Stimulated activated CD8-positive, alpha-beta memory T cell treated with anti-CD3 and anti-CD28 coated beads, Interleukin-15, amount 100 ng/mL, for 1 hour (primary cell): Measurements from ENCODE around the gene SORBS1.
A peak's percentile ranks its signal among the peaks of the same experiment; 100 is the strongest.

Experiments
- DNase-seq: peaks from one replicate; pipeline ENCODE4 v3.0.0-alpha.2; 2020; ENCODE audit warnings: low read depth

Gene SORBS1

GRCh38 chr10:95561177-95561863 is at the start of gene SORBS1:
TSS of gene SORBS1 (minus strand) at chr10:95561371. CDS start at chr10:95441135, 120,236 bp downstream.
- peak; percentile 62 for DNase-seq

- DNase-seq: no peak
Measured at GRCh38 chr10:95610727-95611126, 49.6 kb upstream of the SORBS1 start.

DNA sequence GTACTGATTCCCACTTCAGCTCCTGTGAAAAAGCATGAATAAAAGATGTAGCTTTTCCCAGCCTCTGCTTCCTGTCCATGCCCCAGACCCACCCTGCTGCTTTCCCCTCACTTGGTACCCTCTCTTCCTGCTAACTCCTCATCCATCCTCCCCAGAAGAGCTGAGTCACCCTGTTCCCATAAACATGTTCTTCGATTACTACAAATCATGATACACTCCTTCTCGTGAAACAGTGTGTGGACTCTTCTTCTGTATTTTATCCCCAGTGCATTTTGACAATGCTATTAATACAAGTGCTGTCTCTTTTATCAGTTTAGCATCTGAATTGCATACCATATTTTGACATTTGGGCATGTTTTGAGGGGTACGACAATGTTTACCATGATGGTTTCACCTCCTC is 45.8 kb upstream of the SORBS1 start:
- DNase-seq: no peak

DNA sequence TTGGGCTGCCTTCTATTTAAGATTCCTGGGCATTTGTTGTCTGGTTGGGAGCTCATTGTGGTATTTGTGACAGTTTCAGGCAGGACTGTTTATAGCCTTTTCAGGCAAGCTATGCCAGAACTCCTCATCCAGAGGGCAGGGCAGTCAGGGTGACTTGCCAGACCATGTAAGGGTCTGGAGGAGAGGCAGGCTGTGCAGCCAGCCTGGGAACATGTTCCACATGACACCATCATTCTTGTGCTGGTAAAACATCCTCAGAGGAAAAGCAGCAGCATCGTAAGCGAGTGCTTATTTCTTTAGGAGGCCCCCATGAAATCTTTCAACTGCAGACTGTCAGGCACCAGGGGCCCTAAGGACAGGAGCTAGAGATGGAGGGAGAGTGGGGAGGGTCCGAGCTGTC is 44.0 kb upstream of the SORBS1 start:
- no peak for DNase-seq

- no peak for DNase-seq
Measured at GRCh38 chr10:95604630-95605029, 43.5 kb upstream of the SORBS1 start.

DNA sequence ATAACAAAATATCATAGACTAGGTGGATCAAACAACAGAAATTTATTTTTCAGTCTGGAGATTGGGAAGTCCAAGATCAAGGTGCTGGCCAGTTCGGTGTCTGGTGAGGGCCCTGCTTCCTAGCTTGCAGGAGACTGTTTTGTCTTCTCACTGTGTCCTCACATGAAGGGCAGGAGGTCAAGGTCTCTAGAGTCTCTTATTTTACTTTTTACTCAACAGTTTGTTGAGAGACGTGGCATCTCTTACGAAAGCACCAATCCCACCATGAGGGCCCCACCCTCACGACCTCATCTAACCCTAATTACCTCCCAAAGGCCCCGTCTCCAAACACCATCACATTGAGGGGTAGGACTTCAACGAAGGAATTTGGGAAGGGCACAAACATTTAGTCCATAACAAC is 41.2 kb upstream of the SORBS1 start:
- DNase-seq: no peak

- peak; percentile 8 for DNase-seq
Measured at GRCh38 chr10:95601116-95601719, 40.0 kb upstream of the SORBS1 start.

GRCh38 chr10:95600158-95600557 is 39.0 kb upstream of the SORBS1 start:
- no peak for DNase-seq

DNA sequence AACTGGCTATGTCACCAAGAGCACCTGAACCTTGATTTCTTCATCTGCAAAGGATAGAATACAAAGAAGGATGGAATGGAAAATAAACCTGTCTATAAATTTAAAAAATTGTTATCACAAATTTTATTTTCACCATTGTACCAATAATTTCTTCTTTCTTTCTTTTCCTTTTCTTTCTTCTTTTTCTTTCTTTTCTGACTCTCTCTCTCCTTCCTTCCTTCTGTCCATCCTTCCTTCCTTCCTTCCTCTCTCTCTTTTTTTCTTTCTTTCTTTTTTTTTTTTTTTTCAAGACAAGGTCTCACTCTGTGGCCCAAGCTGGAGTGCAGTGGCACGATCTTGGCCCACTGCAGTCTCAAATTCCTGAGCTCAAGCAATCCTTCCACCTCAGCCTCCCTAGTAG is 36.6 kb upstream of the SORBS1 start:
- no peak for DNase-seq

GRCh38 chr10:95588025-95588424 is 26.9 kb upstream of the SORBS1 start:
- no peak for DNase-seq

GRCh38 chr10:95579835-95580535 is 18.8 kb upstream of the SORBS1 start:
- DNase-seq: no peak

GRCh38 chr10:95579292-95579691 is 18.1 kb upstream of the SORBS1 start:
- no peak for DNase-seq

DNA sequence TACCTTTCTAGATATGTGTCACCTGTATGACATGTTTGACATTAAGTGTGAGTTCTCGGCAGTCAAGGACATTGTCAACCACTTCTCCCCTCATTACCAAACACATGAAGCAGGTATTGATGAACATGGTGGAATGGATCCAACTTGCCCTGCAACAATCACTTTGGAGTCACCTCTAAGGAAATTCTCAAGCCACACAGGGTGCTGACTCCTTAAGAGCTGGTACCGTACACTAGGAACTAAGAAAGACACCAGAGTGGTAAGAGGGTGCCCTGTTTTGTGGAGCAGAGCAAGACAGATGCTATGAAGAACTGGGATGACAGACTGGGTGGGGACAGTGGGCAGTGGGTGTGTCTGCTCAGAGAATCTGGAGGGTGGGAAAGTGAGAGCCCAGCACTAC is 17.4 kb upstream of the SORBS1 start:
- DNase-seq: no peak

DNA sequence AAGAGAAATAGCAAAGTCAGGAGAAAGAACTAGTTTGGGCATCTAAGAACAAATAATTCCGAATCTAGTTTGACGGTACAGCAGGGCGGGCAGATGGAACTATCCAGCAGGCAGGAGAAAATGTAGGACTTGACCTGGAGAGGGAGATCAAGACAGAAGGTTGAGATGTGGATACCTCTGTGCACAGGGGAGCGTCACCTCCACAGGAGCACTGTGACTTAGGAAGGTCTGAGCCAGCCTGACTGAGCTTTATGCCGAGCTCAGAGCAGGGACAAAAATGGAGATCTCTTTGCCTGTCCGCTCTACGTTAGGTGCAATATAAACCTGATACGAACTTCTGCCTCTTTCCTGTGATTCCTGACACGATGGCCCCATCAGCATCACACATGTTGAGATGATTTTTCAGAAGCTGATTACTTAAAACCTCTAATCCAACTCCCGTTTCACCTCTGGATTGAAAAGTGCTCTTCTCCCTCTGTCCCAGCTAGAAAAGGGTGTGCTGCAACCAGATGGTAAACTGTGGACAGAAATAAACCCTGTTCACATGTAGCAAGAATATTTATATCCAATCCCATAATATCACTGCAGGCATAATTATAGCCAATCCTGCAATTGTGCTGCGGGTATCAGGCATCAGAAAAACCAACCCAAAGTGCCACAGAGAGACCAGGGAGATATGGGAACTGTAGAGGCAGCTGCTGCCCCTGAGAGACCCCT is 13.6 kb upstream of the SORBS1 start:
- no peak for DNase-seq

DNA sequence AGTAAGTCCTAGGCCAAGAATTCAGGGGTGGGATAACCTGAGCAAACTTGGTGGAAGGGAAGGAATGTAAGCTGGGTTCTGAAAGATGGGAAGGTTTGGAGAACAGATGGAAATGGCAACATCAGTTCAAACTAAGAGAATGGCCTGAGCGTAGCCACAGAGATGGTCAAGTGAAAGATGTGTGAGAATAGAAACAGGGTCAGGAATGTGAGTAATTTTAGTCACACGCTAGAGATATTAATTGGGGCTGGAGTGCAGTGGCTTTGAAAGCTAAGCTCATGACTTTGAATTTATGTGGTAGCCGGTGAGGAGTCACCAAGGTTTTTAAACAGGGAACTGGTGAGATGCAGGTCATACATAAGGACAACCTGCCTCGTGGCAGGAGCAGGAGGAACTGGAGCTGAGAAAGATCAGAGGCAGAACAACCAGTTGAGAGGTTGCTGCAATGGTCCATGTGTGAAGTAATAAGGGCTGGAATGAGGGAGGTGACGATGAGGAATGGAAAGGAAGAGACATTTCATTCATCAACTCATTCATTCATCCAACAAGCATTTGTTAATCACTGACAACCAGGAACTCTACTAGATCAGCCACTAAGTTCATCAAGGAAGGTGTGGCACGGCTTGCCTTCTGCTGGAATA is 12.9 kb upstream of the SORBS1 start:
- DNase-seq: no peak

DNA sequence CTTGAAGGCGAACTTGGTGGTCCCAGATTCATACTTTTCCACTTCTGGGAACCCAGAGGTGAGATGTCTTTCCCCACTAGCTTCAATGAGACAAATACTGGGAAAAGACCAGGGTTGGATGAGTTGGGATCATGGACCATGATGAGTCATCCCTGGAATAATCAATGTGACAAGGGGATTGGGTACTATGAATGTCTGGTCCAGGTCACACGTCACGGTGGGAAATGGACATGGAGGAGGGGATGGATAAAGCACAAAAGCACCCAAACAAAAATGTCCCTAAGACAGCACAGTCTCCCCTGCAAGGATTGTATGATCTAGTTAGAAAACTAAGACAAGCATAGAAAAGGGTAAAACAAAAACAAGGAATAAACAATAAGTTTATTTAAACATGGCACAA is 12.4 kb upstream of the SORBS1 start:
- DNase-seq: no peak

- DNase-seq: no peak
Measured at GRCh38 chr10:95572131-95572820, 11.1 kb upstream of the SORBS1 start.

GRCh38 chr10:95571390-95571789 is 10.2 kb upstream of the SORBS1 start:
- no peak for DNase-seq

GRCh38 chr10:95569368-95569767 is 8.2 kb upstream of the SORBS1 start:
- no peak for DNase-seq

- no peak for DNase-seq
Measured at GRCh38 chr10:95567903-95568630, 6.9 kb upstream of the SORBS1 start.

- DNase-seq: no peak
Measured at GRCh38 chr10:95566136-95566535, 5.0 kb upstream of the SORBS1 start.
